Hippocampal formation (tissue), 2 donors: ENCODE data around the gene MSLN.
"Not testable (repeated sequence)": the region's sequence is repeated elsewhere in the genome, so short reads cannot be mapped to it uniquely, and the experiment has no call there.

ENCODE experiments used
- DNase-seq, 2 donors: peaks; one replicate each; lab custom pipeline; 2025; lab: John Stamatoyannopoulos, UW

Gene MSLN

GRCh38 chr16:734981-735881 lies 25.3 kb upstream of the MSLN start:
- DNase-seq = no peak

- DNase-seq = no peak
Observed at GRCh38 chr16:735982-736453, 24.5 kb upstream of the MSLN start.

DNA sequence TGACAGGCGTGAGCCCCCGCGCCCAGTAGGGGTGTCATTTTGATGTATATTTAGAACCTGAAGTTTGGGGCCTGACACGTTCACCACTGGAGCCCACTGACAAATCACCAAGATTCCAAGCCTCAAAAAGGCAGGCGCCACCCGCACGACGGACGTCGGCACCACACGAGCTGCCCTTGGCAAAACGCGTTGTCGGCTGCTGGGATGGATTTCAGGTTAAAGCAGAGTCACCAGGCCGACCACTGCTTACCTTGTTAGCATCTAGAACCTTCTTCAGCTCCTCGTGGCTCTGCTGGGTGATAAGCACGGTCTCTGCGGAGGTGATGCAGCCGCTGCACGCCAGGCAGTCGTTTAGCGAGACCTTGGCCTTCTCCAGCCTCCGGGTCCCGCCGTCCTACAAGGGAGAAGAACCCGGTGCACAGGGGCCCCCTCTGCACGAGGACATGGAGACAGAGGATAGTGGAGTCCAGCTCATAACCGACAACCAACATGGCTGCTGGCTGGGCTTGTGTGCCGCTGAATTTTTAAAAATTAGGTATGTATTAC lies 23.5 kb upstream of the MSLN start:
- DNase-seq = no peak

DNA sequence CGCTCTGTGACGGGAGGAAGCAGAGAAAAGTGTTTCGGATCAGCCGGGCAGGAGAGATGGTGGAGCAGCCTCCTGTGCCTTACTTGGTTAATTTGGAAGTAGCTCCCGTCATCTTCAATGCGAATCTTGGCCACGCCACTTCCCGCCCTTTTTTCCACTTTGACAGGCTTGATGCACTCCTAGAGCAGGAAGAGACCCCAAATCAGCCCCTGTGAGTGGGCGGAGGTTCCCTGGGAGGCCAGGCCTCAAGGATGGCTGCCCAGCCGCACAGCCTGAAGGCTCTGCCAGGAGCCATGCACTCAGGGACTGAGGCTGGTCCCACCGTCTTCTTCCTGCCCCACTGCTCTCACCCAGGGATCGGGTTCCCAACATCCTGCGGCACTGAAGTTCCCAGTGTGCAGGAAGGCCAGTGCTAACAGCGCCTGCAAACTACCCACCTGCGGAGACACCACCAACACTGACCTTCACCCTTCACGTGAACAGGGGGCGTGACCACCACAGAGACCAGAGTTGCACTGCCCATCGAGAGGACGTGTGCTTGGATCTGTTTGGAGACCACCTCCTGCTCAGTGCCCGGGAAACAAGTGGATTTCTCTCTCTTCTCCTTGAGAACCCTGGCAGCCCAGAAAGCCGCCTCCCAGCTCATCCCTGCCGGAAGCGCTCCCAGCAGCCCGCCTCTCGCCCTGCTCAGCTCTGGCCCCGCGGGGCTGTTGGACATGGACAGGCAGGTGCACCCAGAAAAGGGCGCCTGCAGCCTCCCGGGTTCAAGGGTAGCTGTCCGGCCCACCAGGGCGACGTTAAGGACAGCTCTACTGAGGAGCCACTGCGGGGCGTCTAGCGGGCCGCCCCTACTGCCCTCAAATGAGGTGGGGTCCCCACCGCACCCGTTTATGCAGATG lies 20.7 kb upstream of the MSLN start:
- no peak for DNase-seq

DNA sequence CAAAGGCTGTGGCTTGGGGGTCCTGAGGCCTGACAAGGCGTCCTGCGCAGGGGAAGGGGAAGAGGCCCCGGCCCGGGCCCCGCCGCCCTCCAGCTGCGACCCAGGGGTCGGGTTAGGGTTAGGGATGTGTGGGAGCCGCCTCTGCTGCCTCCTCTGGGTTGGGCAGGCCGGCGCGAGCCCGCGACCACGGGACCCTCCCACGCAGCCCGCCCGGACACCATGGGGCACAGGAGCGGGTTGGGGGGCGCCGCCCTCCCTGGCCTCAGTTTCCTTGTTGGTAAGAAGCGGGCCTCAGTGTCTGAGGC lies 20.1 kb upstream of the MSLN start:
- DNase-seq = no peak

DNA sequence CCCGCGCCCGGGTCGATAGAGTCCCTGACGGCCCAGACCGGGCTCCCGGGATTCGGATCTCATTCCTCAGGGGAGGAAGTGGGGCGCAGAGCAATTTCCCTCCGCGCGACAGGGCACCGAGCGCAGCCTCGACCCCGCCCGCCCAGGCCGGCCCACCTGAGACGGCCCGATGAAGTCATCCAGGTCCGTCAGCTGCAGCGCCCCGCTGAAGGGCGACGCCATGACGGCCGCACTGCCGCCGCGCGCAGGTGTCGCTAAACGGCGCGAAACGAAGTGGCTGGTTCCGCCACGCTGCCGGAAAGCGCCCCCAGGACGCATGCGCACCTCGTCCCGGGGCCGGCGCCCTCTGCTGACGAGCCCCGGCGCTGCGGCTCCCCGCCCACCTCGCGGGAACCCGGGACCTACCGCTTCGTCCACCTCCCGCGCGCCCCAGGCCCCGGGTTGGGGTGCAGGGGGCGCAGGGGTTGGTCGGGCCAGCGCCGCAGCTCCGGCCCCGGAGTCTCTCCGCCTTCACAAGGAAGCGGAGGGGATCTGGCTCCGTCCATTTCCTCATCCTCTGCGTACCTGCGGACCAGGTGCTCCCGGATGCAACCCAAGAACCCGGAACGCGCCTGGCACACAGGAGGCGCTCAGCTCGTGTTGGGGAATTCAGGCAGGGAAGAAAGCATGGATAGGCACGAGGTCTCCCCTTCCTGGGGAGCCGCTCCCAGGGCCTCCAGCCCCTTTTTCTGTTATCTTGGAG lies 19.6 kb upstream of the MSLN start, which contains the start of gene CIAO3:
Gene CIAO3 (minus strand): TSS at position 234 of the 742 bp plus-strand sequence. CDS start 12 bp downstream, at position 222.
- DNase-seq = peak; percentile 54 to 73

DNA sequence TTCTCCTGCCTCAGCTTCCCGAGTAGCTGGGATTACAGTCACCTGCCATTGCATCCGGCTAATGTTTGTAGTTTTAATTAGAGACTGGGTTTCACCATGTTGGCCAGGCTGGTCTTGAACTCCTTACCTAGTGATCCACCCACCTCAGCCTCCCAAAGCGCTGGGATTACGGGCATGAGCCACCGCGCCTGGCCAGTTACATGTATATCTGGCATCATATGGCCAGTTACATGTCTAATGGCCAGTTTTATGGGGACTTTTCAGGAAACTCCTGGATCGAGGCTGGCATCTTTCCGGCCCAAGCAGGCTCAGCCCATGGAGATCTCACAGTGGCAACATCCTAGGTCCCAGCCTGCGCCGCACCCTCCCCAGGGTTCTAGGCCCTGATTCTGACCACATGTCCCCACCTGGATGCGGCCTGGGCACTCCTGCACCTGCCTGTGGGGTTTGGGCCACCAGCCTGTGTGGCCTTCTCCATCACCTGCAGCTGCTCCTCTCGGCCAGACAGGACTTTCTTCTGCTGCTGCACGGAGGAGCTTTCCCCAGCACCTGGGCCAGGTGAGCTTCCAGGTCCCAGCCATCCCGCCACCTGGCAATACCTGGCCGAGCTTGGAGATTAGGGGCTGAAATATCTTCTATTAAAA lies 18.4 kb upstream of the MSLN start:
- no peak for DNase-seq

DNA sequence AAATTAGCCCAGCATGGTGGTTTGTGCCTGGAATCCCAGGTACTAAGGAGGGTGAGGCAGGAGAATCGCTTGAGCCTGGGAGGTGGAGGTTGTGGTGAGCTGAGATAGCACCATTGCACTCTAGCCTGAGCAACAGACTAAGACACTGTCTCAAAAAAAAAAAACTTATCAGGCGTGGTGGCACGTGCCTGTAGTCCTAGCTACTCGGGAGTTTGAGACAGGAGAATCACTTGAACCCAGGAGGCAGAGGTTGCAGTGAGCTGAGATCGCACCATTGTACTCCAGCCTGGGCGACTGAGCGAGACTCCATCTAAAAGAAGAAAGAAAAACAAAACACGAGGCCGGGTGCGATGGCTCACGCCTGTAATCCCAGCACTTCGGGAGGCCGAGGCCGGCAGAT lies 17.6 kb upstream of the MSLN start:
- not testable (repeated sequence) for DNase-seq

GRCh38 chr16:743794-744500 lies 16.6 kb upstream of the MSLN start:
- no peak for DNase-seq

- no peak for DNase-seq
Observed at GRCh38 chr16:745739-746138, 14.8 kb upstream of the MSLN start.

GRCh38 chr16:746637-747036 lies 13.9 kb upstream of the MSLN start:
- no peak for DNase-seq

DNA sequence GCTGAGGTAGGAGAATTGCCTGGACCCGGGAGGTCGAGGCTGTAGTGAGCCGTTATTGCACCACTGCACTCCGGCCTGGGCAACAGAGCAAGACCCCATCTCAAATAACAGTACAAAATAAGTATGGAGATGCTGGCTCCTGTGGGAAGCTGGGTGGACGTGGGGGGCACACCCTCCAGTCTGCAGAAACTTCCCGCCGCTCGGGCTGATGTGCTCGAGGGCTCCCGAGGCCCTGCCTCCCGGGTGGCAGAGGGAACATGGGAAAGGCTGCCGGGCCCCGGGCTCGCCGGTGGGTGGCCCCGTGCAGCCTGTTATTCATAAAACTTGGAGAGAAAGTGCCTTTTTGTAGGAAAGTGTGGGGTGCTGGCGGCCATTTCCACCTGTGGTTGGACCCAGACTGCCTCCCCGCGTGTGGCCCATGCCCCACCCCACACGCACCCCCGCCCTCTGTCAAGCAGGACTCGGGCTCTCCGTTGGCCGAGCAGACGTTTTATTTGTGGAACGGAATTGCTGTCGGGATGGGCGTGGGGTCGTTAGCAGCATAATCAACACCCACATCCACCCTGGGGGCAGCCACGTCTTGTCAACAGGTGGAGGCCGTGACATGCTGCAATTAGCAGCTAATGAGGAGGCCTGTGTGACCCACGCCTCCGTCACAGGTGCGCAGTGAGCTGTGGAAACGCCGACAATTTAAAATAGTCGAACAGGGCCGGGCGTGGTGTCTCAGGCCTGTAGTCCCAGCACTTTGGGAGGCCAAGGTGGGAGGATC lies 12.4 kb upstream of the MSLN start:
- no peak for DNase-seq

- no peak for DNase-seq
Observed at GRCh38 chr16:749010-749409, 11.5 kb upstream of the MSLN start.

GRCh38 chr16:750485-750884 lies 10.0 kb upstream of the MSLN start:
- DNase-seq = no peak

- peak in 1 of 2 donors; percentile 52 for DNase-seq
Observed at GRCh38 chr16:751152-752006, 9.2 kb upstream of the MSLN start.

GRCh38 chr16:752007-752312 lies 8.6 kb upstream of the MSLN start:
- no peak for DNase-seq

GRCh38 chr16:754121-754607 lies 6.4 kb upstream of the MSLN start:
- not testable (repeated sequence) for DNase-seq

DNA sequence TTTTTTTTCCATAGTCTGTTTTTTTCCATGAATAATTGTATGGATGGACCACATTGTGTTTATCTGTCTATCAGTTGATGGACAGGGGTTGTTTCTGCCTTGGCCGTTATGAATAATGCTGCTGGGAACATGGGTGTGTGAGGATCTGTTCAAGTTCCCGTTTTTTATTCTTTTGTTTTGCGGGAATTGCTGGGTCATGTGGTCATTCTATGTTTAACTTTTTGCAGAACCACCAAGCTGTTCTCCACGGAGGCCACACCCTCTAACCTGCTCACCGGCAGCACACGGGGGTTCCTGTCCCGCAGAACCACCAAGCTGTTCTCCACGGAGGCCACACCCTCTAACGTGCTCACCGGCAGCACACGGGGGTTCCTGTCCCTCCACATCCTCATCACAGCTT lies 5.9 kb upstream of the MSLN start:
- DNase-seq = no peak

DNA sequence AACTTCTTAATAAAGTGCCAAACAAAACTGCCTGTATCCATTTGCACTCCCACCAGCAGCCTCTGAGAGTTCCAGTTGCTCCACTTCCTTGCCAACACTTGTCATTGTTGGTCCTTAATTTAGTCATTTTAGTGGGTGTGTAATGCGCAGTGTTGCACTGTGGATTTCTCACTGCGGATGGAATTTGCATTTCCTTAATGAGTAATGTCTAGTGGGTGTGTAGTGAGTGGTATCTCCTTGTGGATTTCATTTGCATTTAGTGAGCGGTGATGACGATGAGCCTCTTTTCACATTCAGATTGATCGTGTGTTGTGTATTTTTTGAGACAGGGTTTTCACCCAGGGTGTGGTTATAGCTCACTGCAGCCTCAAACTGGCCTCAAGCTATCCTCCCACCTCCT lies 4.1 kb upstream of the MSLN start:
- DNase-seq = no peak
